BLaER1 treated with 17β-estradiol and CSF1 and Interleukin-3, amounts not matched to agents 10 nM and 100 nM (cell line): ENCODE measurements around the gene PSORS1C1.
"Not testable (repeated sequence)": the region's sequence is repeated elsewhere in the genome, so short reads cannot be mapped to it uniquely, and the experiment has no call there.

Source experiments
- H3K27ac ChIP-seq, 11 experiments: shearing (Covaris generic); formaldehyde crosslinking; 2 replicates each; pipeline ENCODE4 v1.8.1; 2022
- H3K27me3 ChIP-seq, 11 experiments: shearing (Covaris generic); formaldehyde crosslinking; 2 replicates each; pipeline ENCODE4 v1.8.1; 2022
- H3K36me3 ChIP-seq, 11 experiments: shearing (Covaris generic); formaldehyde crosslinking; 2 replicates each; pipeline ENCODE4 v1.8.1; 2022
- H3K4me1 ChIP-seq, 10 experiments: shearing (Covaris generic); formaldehyde crosslinking; 2 replicates each; pipeline ENCODE4 v1.8.1; 2022
- H3K4me2 ChIP-seq, 11 experiments: shearing (Covaris generic); formaldehyde crosslinking; 2 replicates each; pipeline ENCODE4 v1.8.1; 2022
- H3K4me3 ChIP-seq, 10 experiments: shearing (Covaris generic); formaldehyde crosslinking; 2 replicates each; pipeline ENCODE4 v1.8.1; 2022
- H3K9ac ChIP-seq, 11 experiments: shearing (Covaris generic); formaldehyde crosslinking; 2 replicates each; pipeline ENCODE4 v1.8.1; 2022
- H3K9me3 ChIP-seq, 11 experiments: shearing (Covaris generic); formaldehyde crosslinking; replicated peaks in 1 of 11; 2 replicates each; pipeline ENCODE4 v1.8.1; 2022
- H4K20me1 ChIP-seq, 11 experiments: shearing (Covaris generic); formaldehyde crosslinking; 2 replicates each; pipeline ENCODE4 v1.8.1; 2022
- Cebpa-rat ChIP-seq, 11 experiments: shearing (Covaris generic); IDR thresholded peaks; 2 replicates each; pipeline ENCODE4 v1.8.1; 2022

Gene PSORS1C1

DNA sequence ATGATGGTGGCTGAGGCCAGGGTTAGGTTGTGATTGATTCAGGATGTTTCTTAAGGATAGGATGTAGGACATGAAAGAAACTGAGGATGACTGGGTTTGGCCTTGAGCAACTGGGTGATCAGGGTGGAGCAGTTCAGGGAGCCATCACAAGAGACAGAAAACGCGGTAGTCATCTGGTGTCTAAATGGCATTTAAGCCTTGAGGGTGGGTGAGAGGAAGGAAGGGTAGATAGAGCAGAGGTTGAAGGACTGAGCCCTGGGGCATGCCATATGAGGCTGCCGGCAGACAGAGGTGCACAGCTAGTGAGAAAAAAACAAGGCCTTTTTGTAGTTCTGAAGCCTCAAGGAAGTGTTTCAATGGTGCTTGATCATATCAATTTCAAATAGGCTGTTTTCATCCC lies 54.0 kb downstream of the PSORS1C1 start:
- H3K27ac ChIP-seq, result no peak overlapping the region
- no peak for TF ChIP-seq Cebpa-rat (IDR thresholded peaks at IDR 0.05)
- H3K4me3 ChIP-seq, result no peak overlapping the region
- no peaks in the 10 kb centered on the region for H3K4me1 ChIP-seq
- peaks cover 0 to 16% (median under 1%) of the 10 kb centered on the region in 11 experiments; a peak in 10 of 22 replicates for H3K36me3 ChIP-seq
- H3K9ac ChIP-seq, result no peak overlapping the region
- no peaks in the 10 kb centered on the region for H3K27me3 ChIP-seq
- H3K4me2 ChIP-seq, result no peak overlapping the region
- H4K20me1 ChIP-seq, result no peaks in the 10 kb centered on the region
- no peaks in the 10 kb centered on the region for H3K9me3 ChIP-seq

DNA sequence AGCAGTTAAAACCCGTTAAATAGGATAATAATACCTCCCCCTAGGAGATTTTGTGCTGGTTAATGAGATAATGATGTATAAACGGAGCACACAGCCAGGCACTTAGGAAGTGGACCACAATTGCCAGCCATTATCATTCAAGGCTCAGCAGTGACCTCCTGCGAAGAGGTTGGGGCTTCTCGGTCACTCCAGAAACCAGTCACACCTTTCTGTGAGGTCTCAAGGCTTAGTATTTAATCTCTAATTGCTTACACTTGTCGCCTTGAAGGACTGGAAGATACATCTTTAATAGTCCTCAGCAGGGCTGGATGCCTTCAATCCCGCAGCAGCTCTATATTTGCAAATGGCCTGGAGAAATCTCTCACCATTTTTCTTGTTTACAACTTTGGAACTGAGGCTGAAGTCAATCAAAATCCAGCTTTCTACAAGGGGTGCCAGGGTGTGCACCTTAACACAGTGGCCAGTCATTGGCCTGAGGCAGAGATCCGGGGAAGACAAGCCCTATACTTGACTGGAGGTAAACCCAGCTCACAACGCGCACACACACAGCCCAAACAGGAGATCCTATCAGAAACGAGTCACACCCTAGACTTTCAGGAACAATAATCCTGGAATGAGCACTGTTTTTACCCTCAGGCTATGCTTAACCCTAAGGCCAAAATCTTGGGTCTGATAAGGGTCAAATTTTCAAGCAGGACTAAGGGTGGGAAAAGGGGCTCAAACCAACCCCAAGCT lies 54.7 kb downstream of the PSORS1C1 start:
- Histone ChIP-seq H3K36me3 (peaks cover 0 to 11% (median 0%) of the 10 kb centered on the region in 11 experiments; a peak in 1 of 22 replicates), H3K4me2 (no peak overlapping the region), H3K9ac (no peak overlapping the region), H4K20me1 (no peaks in the 10 kb centered on the region), H3K27ac (no peak overlapping the region), H3K9me3 (no peaks in the 10 kb centered on the region), H3K4me1 (no peaks in the 10 kb centered on the region), H3K4me3 (no peak overlapping the region), H3K27me3 (no peaks in the 10 kb centered on the region)
- no peak for TF ChIP-seq Cebpa-rat (IDR thresholded peaks at IDR 0.05)

DNA sequence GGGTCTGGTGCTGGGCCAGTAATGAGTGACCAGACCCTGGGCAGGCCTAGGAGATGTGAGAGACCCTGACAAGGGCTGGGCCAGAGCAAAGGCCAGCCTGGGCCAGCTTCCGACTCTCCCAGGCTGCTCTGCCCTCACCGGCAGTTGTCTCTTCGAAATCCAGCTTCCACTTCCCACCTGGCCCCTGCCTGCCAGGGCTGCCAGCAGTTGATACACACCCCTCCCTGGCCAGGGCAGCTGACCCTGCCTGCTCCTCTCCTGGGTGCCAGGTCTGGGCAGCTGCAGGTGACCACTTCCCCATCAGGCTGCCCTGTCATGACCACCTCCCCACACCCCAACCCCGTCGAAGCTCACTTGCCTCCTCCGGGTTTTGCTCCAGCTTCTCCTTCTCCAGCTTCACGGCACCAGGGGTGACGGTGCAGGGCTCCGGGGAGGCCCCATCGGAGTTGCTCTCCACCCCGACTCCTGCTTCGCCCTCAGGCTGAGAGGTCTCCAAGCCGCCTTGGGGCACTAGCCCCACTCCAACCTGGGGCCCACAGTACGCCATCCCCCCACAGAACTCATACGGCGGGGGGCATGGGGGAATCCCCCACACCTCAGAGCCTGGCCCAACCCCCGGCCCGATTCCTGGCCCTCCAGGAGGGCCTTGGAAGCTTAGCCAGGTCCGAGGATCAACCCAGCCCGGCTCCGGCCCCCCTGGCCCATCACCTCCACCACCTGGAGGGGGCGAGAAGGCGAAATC lies 55.4 kb downstream of the PSORS1C1 start:
- not testable (repeated sequence) for H3K4me3 ChIP-seq, H3K27ac ChIP-seq

DNA sequence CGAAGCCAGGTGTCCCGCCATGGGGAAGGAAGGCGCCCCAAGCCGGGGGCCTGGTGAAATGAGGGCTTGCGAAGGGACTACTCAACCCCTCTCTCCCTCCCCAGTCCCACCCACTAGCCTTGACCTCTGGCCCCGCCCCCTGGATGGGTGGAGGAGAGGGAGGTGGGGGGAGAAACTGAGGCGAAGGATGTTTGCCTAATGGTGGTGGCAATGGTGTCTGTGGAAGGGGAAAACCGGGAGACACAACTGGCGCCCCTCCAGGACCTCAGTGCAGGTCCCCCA lies 55.9 kb downstream of the PSORS1C1 start, which contains the start of gene POU5F1:
Gene POU5F1, minus strand, starts transcription at position 83 of the 282 bp plus-strand sequence. Its CDS starts 62 bp downstream, at position 21.
- Histone ChIP-seq H3K27ac (no peak within 1 kb of the TSS), H3K4me2 (no peak within 1 kb of the TSS), H3K4me3 (no peak within 1 kb of the TSS), H3K9me3 (no peaks in the 10 kb centered on the region), H3K36me3 (peaks cover 0 to 11% (median 0%) of the 10 kb centered on the region in 11 experiments; a peak in 1 of 22 replicates), H3K27me3 (no peaks in the 10 kb centered on the region), H4K20me1 (no peaks in the 10 kb centered on the region), H3K9ac (no peak within 1 kb of the TSS), H3K4me1 (no peaks in the 10 kb centered on the region)
- TF ChIP-seq Cebpa-rat (IDR thresholded peaks at IDR 0.05), result no peak

More for the DNA sequence above, 55.4 kb downstream of the PSORS1C1 start:
- H3K36me3 ChIP-seq, result peaks cover 0 to 11% (median 0%) of the 10 kb centered on the region in 11 experiments; a peak in 1 of 22 replicates
- not testable (repeated sequence) for H3K4me2 ChIP-seq, H3K9me3 ChIP-seq, H4K20me1 ChIP-seq, H3K27me3 ChIP-seq, H3K9ac ChIP-seq, H3K4me1 ChIP-seq

DNA sequence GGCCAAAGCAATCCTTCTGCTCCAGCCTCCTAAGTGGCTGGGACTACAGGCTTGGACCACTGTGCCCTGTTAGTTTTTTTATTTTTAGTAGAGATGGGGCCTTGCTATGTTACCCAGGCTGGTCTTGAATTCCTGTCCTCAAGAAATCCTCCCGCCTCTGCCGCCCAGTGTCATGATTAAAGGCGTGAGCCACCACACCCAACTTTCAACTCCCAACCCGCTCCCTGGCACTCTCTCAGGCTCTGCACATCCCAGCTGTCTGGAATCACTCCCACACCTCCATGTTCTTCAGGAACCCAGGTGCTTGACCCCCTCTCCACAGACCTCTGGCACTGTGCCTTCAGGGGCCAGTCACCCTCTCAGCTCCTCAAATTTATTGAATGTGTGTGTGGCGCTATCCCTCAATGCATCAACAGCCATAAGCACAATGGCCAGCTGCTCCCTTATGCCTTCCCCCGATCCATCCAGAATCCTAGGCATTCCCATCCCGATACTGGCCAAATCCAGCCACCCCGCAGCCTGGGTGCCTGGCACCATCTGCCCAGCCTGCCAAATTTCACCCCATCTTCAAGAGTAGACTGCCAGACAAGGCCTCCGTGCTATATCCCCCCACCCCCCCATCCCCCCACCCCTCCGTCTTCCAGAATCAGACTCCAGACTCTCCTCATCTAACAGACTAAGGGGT lies 56.5 kb downstream of the PSORS1C1 start:
- H3K27me3 ChIP-seq, result no peaks in the 10 kb centered on the region
- no peak overlapping the region for H3K27ac ChIP-seq
- H3K9me3 ChIP-seq, result no peaks in the 10 kb centered on the region
- TF ChIP-seq Cebpa-rat (IDR thresholded peaks at IDR 0.05), result no peak
- H3K4me2 ChIP-seq, result no peak overlapping the region
- no peak overlapping the region for H3K4me3 ChIP-seq
- no peak overlapping the region for H3K9ac ChIP-seq
- H3K4me1 ChIP-seq, result no peaks in the 10 kb centered on the region
- no peaks in the 10 kb centered on the region for H4K20me1 ChIP-seq
- peaks cover 0 to 7% (median 0%) of the 10 kb centered on the region in 11 experiments; a peak in 1 of 22 replicates for H3K36me3 ChIP-seq

DNA sequence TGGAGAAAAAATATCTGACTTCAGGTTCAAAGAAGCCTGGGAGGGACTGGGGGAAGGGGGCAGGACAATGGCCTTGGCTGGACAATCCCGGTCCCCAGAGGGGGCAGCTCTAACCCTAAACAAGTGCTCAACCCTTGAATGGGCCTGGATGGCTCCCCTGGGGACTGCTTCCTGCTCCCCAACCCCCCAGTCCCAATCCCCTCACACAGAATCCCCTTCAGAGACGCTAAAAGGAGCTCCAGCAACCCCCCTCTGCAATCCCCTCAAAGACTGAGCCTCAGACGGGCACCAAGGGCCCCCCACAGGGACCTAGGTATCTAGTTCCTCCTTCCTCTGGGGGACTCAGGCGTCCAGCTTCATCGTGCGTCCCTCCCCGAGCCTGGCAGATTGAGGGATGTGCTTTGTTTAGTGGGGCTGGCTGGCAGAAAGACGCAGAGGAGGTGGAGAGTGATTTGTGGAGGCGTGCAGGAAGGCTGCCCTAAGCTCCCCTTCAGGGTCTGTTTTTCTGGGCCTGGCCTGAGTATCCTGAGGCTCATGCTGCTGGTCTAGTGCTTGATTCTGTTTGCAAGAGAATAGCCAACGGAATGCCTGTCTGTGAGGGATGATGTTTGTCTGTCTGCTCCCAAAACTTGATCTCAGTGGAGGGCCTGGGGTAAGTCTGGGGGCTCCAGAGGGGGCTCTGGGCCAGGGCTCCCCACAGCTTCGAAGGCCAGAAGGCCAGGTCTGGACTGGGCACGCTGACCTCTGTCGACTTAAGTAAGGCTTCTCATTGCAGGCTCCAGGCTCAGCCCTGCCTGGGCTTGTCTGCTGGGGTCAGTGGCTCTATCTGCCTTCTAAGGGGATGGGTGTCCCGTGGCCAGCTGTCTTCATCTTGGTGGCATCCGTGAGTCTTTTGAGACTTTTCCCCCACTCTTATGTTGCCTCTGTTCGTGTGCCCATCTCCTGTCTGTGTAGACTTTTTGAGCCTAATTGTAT lies 57.6 kb downstream of the PSORS1C1 start:
- H3K36me3 ChIP-seq, result 0 out of 22 replicates have a peak, but pooled peaks cover 0 to 6% (median 0%) of the 10 kb centered on the region in 11 experiments
- H3K9me3 ChIP-seq, result no peaks in the 10 kb centered on the region
- no peaks in the 10 kb centered on the region for H3K27me3 ChIP-seq
- no peaks in the 10 kb centered on the region for H4K20me1 ChIP-seq
- no peaks in the 10 kb centered on the region for H3K4me1 ChIP-seq
- H3K9ac ChIP-seq, result no peak overlapping the region
- H3K27ac ChIP-seq, result no peak overlapping the region
- no peak for TF ChIP-seq Cebpa-rat (IDR thresholded peaks at IDR 0.05)
- no peak overlapping the region for H3K4me3 ChIP-seq
- no peak overlapping the region for H3K4me2 ChIP-seq

DNA sequence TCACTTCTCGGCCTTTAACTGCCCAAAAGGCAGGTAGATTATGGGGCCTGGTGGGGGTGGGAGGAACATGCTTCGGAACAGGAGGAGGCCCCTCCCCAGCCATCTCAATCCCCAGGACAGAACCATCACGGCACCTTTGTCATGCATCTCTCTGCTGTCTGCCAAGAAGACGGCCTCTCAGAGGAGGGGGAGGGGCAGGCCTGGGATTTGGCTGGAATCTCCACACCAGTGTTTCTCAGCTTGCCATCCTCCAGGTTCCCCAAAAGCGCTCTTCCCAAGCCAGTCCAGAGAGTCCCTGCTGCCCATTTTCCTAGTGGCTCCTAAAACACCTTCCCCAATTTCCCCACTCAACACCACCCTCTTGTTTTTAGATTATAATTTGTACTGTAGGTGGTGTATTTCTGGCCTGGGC lies 58.4 kb downstream of the PSORS1C1 start:
- H3K27me3 ChIP-seq, result no peaks in the 10 kb centered on the region
- 0 out of 22 replicates have a peak, but pooled peaks cover 0 to under 1% (median 0%) of the 10 kb centered on the region in 11 experiments for H3K36me3 ChIP-seq
- no peak overlapping the region for H3K4me2 ChIP-seq
- no peaks in the 10 kb centered on the region for H4K20me1 ChIP-seq
- H3K27ac ChIP-seq, result no peak overlapping the region
- no peak for TF ChIP-seq Cebpa-rat (IDR thresholded peaks at IDR 0.05)
- no peak overlapping the region for H3K9ac ChIP-seq
- H3K4me1 ChIP-seq, result no peaks in the 10 kb centered on the region
- H3K9me3 ChIP-seq, result no peaks in the 10 kb centered on the region
- no peak overlapping the region for H3K4me3 ChIP-seq

DNA sequence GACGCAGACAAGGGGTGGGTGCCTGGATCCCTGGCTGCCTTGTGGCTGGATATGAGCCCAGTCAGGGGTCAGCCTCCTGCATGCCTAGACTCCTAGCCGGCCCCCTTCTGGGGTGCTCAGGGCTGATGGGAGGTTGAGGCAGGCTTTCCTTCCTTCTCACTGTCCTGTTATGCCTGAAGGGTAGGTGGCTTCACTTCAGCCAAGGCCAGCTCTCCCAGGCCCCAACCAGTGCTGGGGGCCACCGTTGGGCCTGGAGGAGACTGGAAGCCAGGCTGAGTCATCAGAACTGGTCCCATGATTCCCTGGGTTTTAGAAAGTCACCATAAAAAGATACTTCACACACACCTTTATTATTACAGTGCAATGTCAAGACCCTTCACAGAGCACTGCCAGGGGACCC lies 58.8 kb downstream of the PSORS1C1 start:
- Histone ChIP-seq H3K4me3 (no peak overlapping the region), H3K4me1 (no peaks in the 10 kb centered on the region), H3K9me3 (no peaks in the 10 kb centered on the region), H3K27ac (no peak overlapping the region), H4K20me1 (no peaks in the 10 kb centered on the region), H3K36me3 (no peaks in the 10 kb centered on the region), H3K4me2 (no peak overlapping the region), H3K9ac (no peak overlapping the region), H3K27me3 (no peaks in the 10 kb centered on the region)
- no peak for TF ChIP-seq Cebpa-rat (IDR thresholded peaks at IDR 0.05)
